HepG2 (cell line): ENCODE data around the gene MACROD2. TPM values are rescaled to one million over a fixed set of nuclear protein-coding genes. Genes with fewer than 3 reads are reported as not detected.

Experiments
- ATAC-seq: fragments of 200-7000 bp; cut with Tn5 transposase; 3 replicates; pipeline ENCODE4 v1.9.1; 2020; ENCODE audit warnings: mild to moderate bottlenecking, moderate library complexity
- BruUV-seq: library from RNA; stranded (reverse); fragments of 400-500 nt; replicated peaks from 2 replicates; lab custom pipeline; 2021; lab: Mats Ljungman, UMichigan
- CTCF ChIA-PET: fragments of 300-600 bp; formaldehyde crosslinking; extraction: SDS; loops from one replicate; lab custom pipeline; 2021; ENCODE audit warnings: low total read pairs, inconsistent platforms, low intra/inter-chr PET ratio; lab: Yijun Ruan, JAX
- POLR2A ChIA-PET: fragments of 350-600 bp; sonication (Branson Sonifier 250); formaldehyde crosslinking; loops from one replicate; lab custom pipeline; 2020; ENCODE audit warnings: antibody characterized with exemption, inconsistent platforms; lab: Yijun Ruan, JAX
- DNase-seq: peaks from one replicate; pipeline ENCODE4 v3.0.0-alpha.2; 2015; ENCODE audit warnings: low spot score
- FAIRE-seq: peaks from 3 replicates; lab custom pipeline; 2011; peaks lifted over from hg19 to GRCh38; lab: Jason Lieb, UNC
- H2AFZ ChIP-seq: one replicate; pipeline ENCODE4 v1.6.1; 2011; ENCODE audit warnings: low read length, inconsistent platforms
- H3K27ac ChIP-seq: fragments of 300-600 bp; 3 replicates; pipeline ENCODE4 v1.8.0; 2011; ENCODE audit warnings: mixed run types, mild to moderate bottlenecking, mixed read lengths, low read length, inconsistent platforms; ENCODE audit not compliant: insufficient read depth; ENCODE audit errors: extremely low read length
- H3K27me3 ChIP-seq, 2 experiments: fragments of 200-600 bp in 1 of 2; 2 replicates in 1 of 2; 3 replicates in 1 of 2; pipeline versions ENCODE4 v1.6.0 to v1.8.0; 2011; ENCODE audit warnings: low read length in 2 of 2, mild to moderate bottlenecking in 2 of 2, moderate library complexity in 2 of 2, inconsistent platforms in 1 of 2; ENCODE audit not compliant: insufficient read depth in 2 of 2, control insufficient read depth in 1 of 2
- H3K36me3 ChIP-seq, 2 experiments: fragments of 200-600 bp in 1 of 2; replicated peaks in 1 of 2; 2 replicates in 1 of 2; 3 replicates in 1 of 2; pipeline versions ENCODE4 v1.5.1 to v1.8.0; 2011; ENCODE audit warnings: low read length in 2 of 2, inconsistent platforms in 1 of 2; ENCODE audit not compliant: insufficient read depth in 2 of 2, control insufficient read depth in 1 of 2
- H3K4me1 ChIP-seq: 2 replicates; pipeline ENCODE4 v1.5.1; 2012; ENCODE audit warnings: low read length, inconsistent platforms; ENCODE audit not compliant: insufficient read depth
- H3K4me2 ChIP-seq: 2 replicates; pipeline ENCODE4 v1.6.0; 2011; ENCODE audit warnings: low read depth, low read length, inconsistent platforms
- H3K4me3 ChIP-seq, 3 experiments: fragments of 200-600 bp in 1 of 3; sonication (generic), shearing (Covaris generic) in 1 of 3; replicated peaks in 1 of 3; 2 replicates each; pipeline ENCODE4 v1.5.1; 2011 to 2016; ENCODE audit warnings: low read length in 3 of 3, inconsistent platforms in 2 of 3, low read depth in 2 of 3, mild to moderate bottlenecking in 2 of 3, control low read depth in 1 of 3, mixed read lengths in 1 of 3; ENCODE audit not compliant: insufficient read depth in 1 of 3
- H3K79me2 ChIP-seq: one replicate; pipeline ENCODE4 v1.6.1; 2011; ENCODE audit warnings: low read length, inconsistent platforms; ENCODE audit not compliant: insufficient read depth
- H3K9ac ChIP-seq: 2 replicates; pipeline ENCODE4 v1.6.0; 2011; ENCODE audit warnings: mild to moderate bottlenecking, low read depth, low read length, inconsistent platforms; ENCODE audit not compliant: insufficient read depth
- H3K9me3 ChIP-seq: 2 replicates; pipeline ENCODE4 v1.5.1; 2012; ENCODE audit warnings: mild to moderate bottlenecking, low read length
- H4K20me1 ChIP-seq: 2 replicates; pipeline ENCODE4 v1.6.0; 2011; ENCODE audit warnings: inconsistent platforms, mild to moderate bottlenecking, low read length, moderate library complexity; ENCODE audit not compliant: insufficient read depth
- ATF7 ChIP-seq, 2 experiments: fragments of 450-650 bp in 1 of 2; sonication (generic) in 1 of 2; formaldehyde crosslinking in 1 of 2; IDR thresholded peaks; 2 replicates each; pipeline versions ENCODE4 v1.4.0 to v1.6.1; 2016 to 2020; ENCODE audit warnings: antibody characterized with exemption in 1 of 2, mild to moderate bottlenecking in 1 of 2, missing genetic modification reagents in 1 of 2
- BORCS8-MEF2B ChIP-seq: sonication (generic); formaldehyde crosslinking; IDR thresholded peaks from 2 replicates; pipeline ENCODE4 v1.8.0; 2022; ENCODE audit warnings: mild to moderate bottlenecking, missing genetic modification reagents
- CBX5 ChIP-seq: sonication (generic); formaldehyde crosslinking; IDR thresholded peaks from 2 replicates; pipeline ENCODE4 v1.4.0; 2020; ENCODE audit warnings: missing genetic modification reagents, borderline replicate concordance
- FOXO4 ChIP-seq: sonication (generic); formaldehyde crosslinking; conservative IDR thresholded peaks from 2 replicates; pipeline ENCODE4 v1.8.1; 2023; ENCODE audit warnings: missing genetic modification reagents
- FOXP1 ChIP-seq, 2 experiments: fragments of 450-650 bp in 1 of 2; IDR thresholded peaks; 2 replicates each; pipeline ENCODE4 v1.6.1; 2017 to 2018; ENCODE audit warnings: antibody characterized with exemption in 1 of 2
- HNF4A ChIP-seq: sonication (generic); formaldehyde crosslinking; IDR thresholded peaks from 2 replicates; pipeline ENCODE4 v1.4.0; 2020; ENCODE audit warnings: missing genetic modification reagents
- KDM5B ChIP-seq: sonication (generic); formaldehyde crosslinking; IDR thresholded peaks from 2 replicates; pipeline ENCODE4 v1.4.0; 2020; ENCODE audit warnings: missing genetic modification reagents, mild to moderate bottlenecking, borderline replicate concordance
- KLF9 ChIP-seq: IDR thresholded peaks from 2 replicates; pipeline ENCODE4 v1.6.1; 2016; ENCODE audit warnings: low read depth
- PHF20 ChIP-seq: sonication (generic); formaldehyde crosslinking; IDR thresholded peaks from 2 replicates; pipeline ENCODE4 v1.5.0; 2020; ENCODE audit warnings: mild to moderate bottlenecking, missing genetic modification reagents
- POLR2AphosphoS5 ChIP-seq: IDR thresholded peaks from 2 replicates; pipeline ENCODE4 v1.6.1; 2012; ENCODE audit warnings: low read depth, low read length
- PPARG ChIP-seq: conservative IDR thresholded peaks from 2 replicates; pipeline ENCODE4 v1.6.1; 2016; ENCODE audit warnings: missing biosample characterization, missing genetic modification reagents
- ZNF34 ChIP-seq: sonication (generic); formaldehyde crosslinking; IDR thresholded peaks from 2 replicates; pipeline ENCODE4 v1.4.0; 2020; ENCODE audit warnings: mild to moderate bottlenecking, missing genetic modification reagents, borderline replicate concordance
- WGBS: methylation state at CpG from one replicate; pipeline ENCODE4 v1.1.6; 2017; ENCODE audit warnings: low lambda C conversion rate; 5-methylcytosine and 5-hydroxymethylcytosine counted together
- in situ Hi-C: cut with HindIII; loops from 2 replicates; pipeline ENCODE4 v1.10.0; 2017; ENCODE audit warnings: low pct_unique_long_range_greater_than_20kb; ENCODE audit not compliant: extremely low pct_ligation_motif_present
- intact Hi-C: fragments of 100-400 bp; cut with micrococcal nuclease; formaldehyde crosslinking; loops from one replicate; pipeline ENCODE4 v1.10.0; 2022; ENCODE audit not compliant: unreplicated experiment
- polyA plus RNA-seq, 8 experiments: library from polyadenylated mRNA; depleted of rRNA in 3 of 8; stranded (reverse) in 7 of 8; unstranded in 1 of 8; fragments of >200 nt; fragmentation: Illumina TruSeq in 4 of 8; extraction: Trizol in 4 of 8; gene quantifications; 2 replicates each; pipeline versions ENCODE4 v1.2.1 to v1.2.3, GENCODE V29; 2011 to 2016; ENCODE audit warnings: low read depth in 4 of 8, missing spikeins in 1 of 8, mixed read lengths in 1 of 8; ENCODE audit not compliant: insufficient read depth in 1 of 8
- total RNA-seq, 5 experiments: library from RNA; depleted of rRNA; stranded (reverse); fragments of >200 nt; fragmentation: Illumina TruSeq; extraction: Trizol; gene quantifications; 2 replicates each; pipeline ENCODE4 v1.2.3, GENCODE V29; 2016; ENCODE audit warnings: low read depth in 1 of 5
- TF ChIP-seq, protein P1 (sequence below): sonication (generic); formaldehyde crosslinking; IDR thresholded peaks from 2 replicates; pipeline ENCODE4 v1.8.0; 2022; ENCODE audit warnings: missing genetic modification reagents, low read depth, mild to moderate bottlenecking, borderline replicate concordance

MACROD2 gene
- total and polyA plus RNA-seq, 2 of the 13 experiments (the other 11 are each of a cell fraction or from before 2014, with no cell fraction given), result 0.13 to 0.51 TPM

DNA sequence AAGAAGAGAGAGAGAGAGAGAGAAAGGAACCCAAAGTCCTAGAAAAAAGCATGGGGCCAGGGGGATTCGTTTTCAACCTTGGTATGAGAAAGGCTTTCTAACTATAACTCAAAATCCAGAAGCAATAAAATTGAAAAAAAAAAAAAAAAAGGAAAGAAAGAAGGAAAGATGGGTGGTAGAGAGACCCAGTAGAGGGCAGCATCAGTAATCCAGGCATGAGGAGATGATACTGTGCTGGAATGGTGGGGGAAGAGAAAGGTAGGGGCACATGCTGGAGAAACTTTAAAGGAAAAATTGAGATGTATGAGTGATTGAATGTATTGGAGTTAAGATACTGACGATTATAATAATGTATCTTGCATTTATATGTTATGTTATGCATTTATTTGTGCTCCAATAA, 1382.8 kb downstream of the MACROD2 start (continued):
- TF ChIP-seq, protein P1, sequence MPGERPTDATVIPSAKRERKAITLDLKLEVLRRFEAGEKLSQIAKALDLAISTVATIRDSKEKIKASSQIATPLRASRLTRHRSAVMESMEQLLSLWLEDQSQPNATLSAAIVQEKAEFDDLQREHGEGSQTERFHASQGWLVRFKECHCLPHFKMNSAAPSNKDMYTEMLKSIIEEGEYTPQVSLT (CRISPR knock-in tag), result no peak
- TF ChIP-seq KDM5B (CRISPR knock-in tag), result no peak

- 9% methylated on average over 1 of the region's 1 CpG for WGBS
- Histone ChIP-seq H3K27ac (no peak overlapping the region), H3K79me2 (no peaks in the 10 kb centered on the region), H4K20me1 (no peaks in the 10 kb centered on the region), H3K36me3 (no peaks in the 10 kb centered on the region), H3K9me3 (peaks cover 57% of the 10 kb centered on the region), H3K27me3 (no peaks in the 10 kb centered on the region), H3K4me1 (no peaks in the 10 kb centered on the region), H3K4me3 (no peak overlapping the region), H3K4me2 (no peak overlapping the region), H3K9ac (no peak overlapping the region), H2AFZ (no peak overlapping the region)
- intact Hi-C loops, result no loop called here
- TF ChIP-seq PHF20 (CRISPR knock-in tag) (no peak), PPARG (CRISPR knock-in tag) (no peak), CBX5 (CRISPR knock-in tag) (no peak), FOXP1 (IDR thresholded peaks at IDR 0.05) (no peak), FOXP1 (CRISPR knock-in tag; IDR thresholded peaks at IDR 0.05) (no peak), POLR2AphosphoS5 (no peak), HNF4A (CRISPR knock-in tag) (no peak), KLF9 (CRISPR knock-in tag) (no peak), FOXO4 (CRISPR knock-in tag) (no peak), ZNF34 (CRISPR knock-in tag) (no peak), BORCS8-MEF2B (CRISPR knock-in tag) (no peak), ATF7 (IDR thresholded peaks at IDR 0.05) (no peak), ATF7 (CRISPR knock-in tag; IDR thresholded peaks at IDR 0.05) (no peak)
- POLR2A ChIA-PET, result no interaction called here
- BruUV-seq, result no TSS peak
- DNase-seq, result no peak
- in situ Hi-C loops, result no loop called here
- FAIRE-seq, result no peak
- CTCF ChIA-PET, result no interaction called here
- ATAC-seq, result no peak
These were observed 1384.5 kb downstream of the MACROD2 start for GRCh38 chr20:15379681-15380296.
